Measurements from ENCODE around the gene SAT2. TPM values are rescaled to one million over a fixed set of nuclear protein-coding genes. Genes with fewer than 3 reads are reported as not detected.
"Not testable (repeated sequence)": the region's sequence is repeated elsewhere in the genome, so short reads cannot be mapped to it uniquely, and the experiment has no call there.

The SAT2 gene
- total RNA-seq, 1 donor from 2014 or later = 29.0 TPM

DNA sequence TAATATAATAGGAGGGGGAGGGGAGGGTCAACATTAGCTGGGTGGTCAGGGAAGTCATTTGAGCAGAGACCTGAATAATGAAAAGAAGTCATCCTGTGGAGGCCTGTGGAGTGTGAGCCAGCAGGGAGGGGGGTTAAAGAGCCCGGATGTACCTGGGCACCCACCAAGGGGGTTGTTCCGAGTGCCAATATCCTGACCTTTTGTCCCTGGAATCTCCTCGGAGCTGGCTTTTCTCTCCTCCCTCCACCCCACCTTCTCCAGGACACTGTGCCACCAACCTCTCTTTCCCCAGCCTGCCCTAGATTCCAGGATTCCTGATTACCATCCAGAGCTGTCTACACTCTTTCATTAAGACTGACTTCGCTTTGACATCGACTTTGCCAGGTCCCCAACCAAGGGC lies 8.5 kb upstream of the SAT2 start:
- intact Hi-C loops (cut with micrococcal nuclease) = no loop called here

DNA sequence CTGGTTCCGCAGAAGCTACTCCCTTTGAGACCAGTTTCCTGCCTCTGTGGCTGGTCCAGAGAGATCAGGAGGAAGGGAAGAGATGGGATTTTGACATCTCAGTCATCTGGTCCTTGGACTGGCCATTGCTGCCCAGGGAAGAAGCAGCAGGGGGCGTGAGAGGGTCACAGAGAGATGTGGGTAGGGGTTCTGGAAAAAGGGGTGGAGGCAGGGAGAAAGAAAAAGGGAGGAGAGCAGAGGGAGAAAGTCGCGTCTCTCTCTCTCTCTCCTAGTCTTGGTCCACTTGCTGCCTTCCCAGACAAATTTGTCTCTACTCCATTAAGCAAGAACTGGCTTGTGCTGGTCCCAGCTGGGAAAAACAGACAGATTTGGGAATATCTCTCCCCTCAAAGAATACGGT lies 6.8 kb upstream of the SAT2 start:
- intact Hi-C loops (cut with micrococcal nuclease) = loop anchor here (5.0 kb wide), 1 partner anchor 83 kb away; the partner anchor contains the start of gene DNAH2

DNA sequence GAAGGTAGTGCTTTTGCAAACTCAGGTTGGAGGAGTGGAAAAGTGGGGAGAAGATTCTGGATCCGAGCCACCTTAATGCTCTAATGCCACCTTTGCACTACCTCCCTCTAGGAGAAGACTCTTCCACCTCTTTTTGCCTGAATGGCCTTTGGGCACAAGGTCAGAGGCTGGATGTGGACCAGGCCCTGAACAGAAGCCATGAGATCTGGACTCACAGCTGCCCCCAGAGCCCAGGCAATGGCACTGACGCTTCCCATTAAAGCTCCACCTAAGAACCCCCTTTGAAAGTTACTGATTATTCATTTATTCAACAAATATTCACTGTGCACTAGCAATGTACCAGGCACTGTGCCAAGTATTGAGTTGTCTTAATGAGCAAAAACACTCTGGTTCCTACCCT lies 5.5 kb upstream of the SAT2 start:
- intact Hi-C loops (cut with micrococcal nuclease) = loop anchor here (1.0 to 5.0 kb wide), 2 partner anchors 8 to 84 kb away; partner anchors contain the start of gene DNAH2

DNA sequence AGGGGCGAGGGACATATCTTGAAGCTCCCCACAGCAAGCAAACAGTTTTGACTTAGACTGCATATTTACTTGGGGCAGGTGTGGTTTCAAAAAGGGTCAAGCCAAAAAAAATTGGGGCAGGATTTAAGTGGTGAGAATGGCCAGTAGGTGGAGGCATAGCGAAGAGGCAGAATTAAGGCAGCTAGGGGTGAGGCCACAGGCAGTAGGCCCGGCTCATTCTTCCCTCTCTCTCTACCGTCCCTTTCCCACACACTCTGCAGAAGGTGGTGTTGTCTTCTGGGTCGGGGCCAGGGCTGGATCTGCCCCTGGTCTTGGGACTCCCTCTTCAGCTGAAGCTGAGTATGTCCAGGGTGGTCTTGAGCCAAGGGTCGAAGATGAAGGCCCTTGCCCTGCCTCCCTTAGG lies 4.9 kb upstream of the SAT2 start:
- intact Hi-C loops (cut with micrococcal nuclease) = loop anchor here (1.0 to 5.0 kb wide), 3 partner anchors 41 to 85 kb away; partner anchors contain the start of genes DNAH2 and TP53

DNA sequence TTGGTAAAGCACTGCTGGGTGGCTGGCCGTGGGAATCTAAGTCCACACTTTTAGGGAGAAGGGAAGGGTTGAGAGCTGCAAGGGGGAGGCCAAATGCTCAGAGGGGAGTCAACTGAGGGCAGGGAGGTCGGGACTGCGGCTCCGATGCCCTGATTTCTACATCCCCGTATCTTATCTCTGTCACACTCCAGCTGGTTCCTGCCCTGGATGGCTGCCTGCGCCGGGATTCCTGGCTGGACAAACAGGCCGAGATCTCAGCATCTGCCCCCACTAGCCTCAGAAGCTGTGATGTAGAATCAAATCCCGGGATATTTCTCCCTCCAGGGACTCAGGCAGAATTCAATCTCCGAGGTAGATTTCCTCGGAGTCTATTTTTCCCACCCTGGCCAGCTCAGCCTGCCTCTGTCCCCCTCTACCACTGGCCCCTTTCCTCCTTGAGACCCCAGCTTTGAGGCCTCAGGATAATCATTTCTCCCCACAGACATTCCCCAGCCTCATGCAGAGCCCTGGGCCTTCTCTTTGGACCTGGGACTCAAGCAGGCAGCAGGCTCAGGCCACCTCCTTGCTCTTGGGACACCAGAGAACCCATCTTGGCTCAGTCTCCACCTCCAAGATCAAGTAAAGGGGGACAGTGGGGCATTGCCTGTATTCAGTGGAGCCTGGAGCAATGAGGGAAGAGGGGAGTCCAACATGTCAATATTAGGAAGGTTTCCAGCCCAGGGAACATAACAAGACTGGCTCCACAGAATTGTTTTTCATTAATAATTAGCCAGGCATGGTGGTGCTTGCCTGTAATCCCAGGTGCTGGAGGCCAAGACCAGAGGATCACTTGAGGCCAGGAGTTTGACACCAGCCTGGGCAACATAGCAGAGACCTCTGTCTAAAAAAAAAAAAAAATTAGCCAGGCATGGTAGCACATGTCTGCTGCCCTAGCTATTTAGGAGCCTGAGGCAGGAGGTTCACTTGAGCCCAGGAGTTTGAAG lies 4.1 kb upstream of the SAT2 start:
- intact Hi-C loops (cut with micrococcal nuclease) = loop anchor here (1.0 to 5.0 kb wide), 3 partner anchors 42 to 86 kb away; partner anchors contain the start of genes DNAH2 and TP53

DNA sequence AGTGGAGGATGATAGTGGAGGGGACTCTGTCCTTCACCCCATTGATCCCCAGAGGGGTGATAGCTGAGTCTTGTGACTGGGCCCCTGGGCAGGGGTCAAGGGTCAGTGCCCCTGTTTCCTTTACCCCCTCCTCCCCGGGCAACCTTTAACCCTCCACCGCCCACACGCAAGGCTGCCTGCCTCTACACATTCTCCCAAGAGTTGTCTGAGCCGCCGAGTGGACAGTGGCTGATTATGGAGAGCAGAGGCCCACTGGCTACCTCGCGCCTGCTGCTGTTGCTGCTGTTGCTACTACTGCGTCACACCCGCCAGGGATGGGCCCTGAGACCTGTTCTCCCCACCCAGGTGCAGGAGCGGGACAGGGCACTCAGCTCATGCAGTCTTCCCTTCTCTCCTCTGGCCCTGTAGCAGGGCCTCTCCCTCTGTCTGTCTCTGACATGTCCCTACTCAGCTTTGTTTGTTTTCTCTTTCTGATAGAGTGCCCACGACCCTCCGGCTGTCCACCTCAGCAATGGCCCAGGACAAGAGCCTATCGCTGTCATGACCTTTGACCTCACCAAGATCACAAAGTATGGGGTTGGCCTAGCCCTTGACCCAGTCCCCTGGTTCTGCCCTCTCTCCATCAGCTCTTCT lies 2.4 kb upstream of the SAT2 start, which contains the start of gene SHBG:
Gene SHBG (plus strand): TSS at position 197 of the 633 bp plus-strand sequence. CDS start 38 bp downstream, at position 235.
- intact Hi-C loops (cut with micrococcal nuclease) = loop anchor here (5.0 kb wide), 1 partner anchor 87 kb away; the partner anchor contains the start of gene DNAH2

DNA sequence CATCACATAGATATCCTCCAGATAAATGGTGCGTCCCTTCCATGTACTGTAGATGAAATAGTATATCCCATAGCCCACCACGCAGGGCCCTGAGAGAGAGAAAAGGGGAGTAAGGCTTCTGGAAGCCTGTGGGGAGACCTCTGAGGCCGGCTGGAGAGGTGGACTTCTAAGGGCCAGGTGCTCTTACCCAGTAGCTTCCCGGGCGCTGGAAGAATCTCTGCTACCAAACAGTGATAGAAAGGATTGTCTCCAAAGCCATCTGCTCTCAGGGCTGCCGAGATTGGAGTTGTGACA lies 718 bp downstream of the SAT2 start:
- intact Hi-C loops (cut with micrococcal nuclease) = loop anchor here (1.0 kb wide), 3 partner anchors 12 to 43 kb away; partner anchors contain the start of gene ATP1B2

DNA sequence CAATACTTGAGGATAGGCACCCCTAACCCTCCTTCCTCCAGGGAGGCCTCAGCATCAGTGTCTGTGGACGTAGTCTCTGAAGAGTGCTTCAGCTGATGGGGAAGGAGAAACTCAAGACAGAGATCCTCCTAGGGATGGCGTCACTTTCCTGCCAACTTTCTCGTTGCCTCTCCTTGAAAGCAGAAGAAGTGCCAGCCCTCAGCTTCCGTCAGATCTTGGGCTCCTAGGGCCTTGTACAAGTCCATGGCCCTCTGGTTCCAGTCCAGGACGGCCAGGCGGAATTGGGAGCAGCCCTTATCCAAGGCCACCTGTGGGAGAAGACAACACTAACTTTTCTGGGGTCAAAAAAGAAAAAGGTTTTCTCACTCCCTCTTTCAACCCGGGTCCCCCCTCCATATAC lies 1.3 kb downstream of the SAT2 start:
- intact Hi-C loops (cut with micrococcal nuclease) = no loop called here

DNA sequence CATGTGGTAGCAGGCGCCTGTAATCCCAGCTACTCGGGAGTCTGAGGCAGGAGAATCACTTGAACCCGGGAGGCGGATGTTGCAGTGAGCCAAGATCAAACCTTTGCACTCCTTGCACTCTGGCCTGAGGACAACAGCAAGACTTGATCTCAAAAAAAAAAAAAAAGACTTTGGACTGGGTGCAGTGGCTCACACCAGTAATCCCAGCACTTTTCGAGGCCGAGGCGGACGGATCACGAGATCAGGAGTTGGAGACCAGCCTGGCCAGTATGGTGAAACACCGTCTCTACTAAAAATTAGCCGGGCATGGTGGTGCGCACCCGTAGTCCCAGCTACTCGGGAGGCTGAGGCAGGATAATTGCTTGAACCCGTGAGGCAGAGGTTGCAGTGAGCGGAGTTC lies 1.9 kb downstream of the SAT2 start:
- intact Hi-C loops (cut with micrococcal nuclease) = not testable (repeated sequence)

DNA sequence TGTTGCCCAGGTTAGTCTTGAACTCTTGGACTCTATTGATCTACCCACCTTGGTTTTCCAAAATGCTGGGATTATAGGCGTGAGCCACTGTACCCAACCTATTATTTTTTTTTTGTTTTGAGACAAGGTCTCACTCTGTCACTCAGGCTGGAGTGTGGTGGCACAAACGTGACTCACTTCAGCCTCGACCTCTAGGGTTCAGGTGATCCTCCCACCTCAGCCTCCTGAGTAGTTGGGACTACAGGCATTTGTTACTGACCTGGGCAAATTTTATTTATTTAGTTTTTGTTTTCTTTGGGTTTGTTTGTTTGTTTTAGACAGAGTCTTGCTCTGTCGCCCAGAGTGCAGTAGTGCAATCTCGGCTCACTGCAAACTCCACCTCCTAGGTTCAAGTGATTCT lies 4.0 kb downstream of the SAT2 start:
- intact Hi-C loops (cut with micrococcal nuclease) = no loop called here

DNA sequence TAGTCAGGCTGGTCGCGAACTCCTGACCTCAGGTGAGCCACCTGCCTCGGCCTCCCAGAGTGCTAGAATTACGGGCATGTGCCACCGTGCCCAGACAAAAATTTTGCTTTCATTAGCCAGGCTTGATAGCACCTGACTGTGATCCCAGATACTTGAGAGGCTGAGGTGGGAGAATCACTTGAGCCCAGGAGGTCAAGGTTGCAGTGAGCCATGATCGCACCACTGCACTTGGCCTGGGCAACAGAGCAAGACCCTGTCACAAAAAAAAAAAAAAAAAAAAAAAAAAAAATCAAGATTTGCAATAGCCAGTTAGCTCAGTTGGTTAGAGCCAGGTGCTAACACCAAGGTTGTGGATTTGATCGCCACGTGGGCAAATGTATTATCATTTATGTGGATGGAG lies 6.8 kb downstream of the SAT2 start:
- intact Hi-C loops (cut with micrococcal nuclease) = no loop called here

DNA sequence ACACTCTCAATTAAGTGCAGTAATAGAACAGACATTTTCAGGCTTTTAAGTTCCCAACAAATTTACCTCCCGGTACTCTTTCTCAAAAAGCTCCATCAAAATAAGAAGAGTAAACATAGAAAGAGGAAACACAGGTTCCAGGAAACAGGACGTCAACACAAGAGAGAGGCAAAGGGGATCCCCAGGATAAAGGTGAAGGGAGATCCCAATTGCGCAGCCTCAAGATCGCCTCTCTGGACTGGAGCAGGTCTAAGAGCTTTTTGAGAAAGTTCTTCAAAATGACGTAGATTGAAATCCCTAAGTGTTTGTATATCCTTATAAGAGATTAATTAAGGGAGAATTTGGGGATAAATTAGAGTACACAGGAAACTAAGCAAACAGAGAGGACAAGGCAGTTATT lies 9.0 kb downstream of the SAT2 start:
- intact Hi-C loops (cut with micrococcal nuclease) = no loop called here

DNA sequence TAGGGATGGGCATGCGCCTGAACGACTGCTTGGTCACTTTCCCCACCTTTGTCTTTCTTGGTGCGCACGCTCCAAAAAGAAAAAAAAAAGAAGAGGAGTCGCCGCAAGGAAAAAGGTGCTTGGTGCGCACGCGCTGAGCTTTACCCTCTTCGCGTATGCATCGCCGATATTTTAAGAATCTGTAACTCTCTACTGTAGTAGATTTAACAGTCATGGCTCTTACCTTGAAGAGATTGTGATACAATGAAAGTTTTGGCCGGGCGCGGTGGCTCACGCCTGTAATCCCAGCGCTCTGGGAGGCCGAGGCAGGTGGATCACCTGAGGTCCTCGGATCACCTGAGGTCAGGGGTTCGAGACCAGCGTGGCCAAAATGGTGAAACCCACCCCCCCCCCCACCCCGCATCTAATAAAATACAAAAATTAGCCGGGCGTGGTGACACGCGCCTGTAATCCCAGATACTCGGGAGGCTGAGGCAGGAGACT lies 12.3 kb downstream of the SAT2 start:
- intact Hi-C loops (cut with micrococcal nuclease) = loop anchor here (1.0 to 2.0 kb wide), 9 partner anchors 12 to 308 kb away; partner anchors contain the start of genes ATP1B2, EIF5A, MPDU1 and POLR2A

DNA sequence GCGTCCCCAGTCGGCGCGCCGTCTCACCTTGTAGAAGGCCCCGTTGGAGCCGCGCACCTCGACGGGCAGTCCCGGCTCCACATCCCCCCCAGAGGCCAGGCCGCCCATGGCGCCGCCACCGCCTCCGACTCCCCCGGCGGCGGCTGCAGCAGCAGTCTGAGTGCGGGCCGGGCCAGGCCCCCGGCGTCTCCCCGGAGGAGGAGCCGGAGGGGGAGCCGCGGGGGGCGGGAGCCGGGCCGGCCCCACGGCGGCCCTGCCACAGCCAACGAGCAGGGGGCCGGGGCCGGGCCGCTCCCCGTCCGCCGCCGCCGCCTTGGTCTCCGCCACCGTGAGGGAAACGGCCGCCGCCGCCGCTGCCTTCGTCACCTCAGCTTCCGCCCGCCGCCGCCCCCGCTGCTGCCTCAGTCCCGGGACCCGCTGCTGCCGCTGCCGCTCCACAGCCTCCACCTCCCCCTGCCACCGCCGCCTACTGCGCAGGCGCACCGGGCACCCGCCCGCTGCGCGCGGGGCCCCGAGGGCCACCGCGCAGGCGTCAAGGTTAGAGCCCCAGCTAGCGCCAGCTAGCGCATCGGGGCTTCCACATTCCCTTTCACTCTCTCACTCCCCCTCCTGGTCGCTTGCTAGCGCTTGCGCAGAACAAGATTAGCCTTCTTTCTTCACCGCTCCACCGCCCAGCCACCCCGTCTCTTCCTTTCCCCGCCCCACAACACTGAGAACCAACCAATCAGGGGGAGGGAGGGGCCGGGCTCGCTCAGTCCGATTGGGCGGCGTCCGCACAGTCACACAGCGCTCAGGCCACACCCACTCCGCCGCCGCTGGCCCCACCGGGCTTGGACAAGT lies 13.0 kb downstream of the SAT2 start, which contains the start of gene FXR2:
Gene FXR2 (minus strand): TSS at position 473 of the 840 bp plus-strand sequence. CDS start 365 bp downstream, at position 108.
- intact Hi-C loops (cut with micrococcal nuclease) = loop anchor here (1.0 to 2.0 kb wide), 11 partner anchors 13 to 318 kb away; partner anchors contain the start of genes ATP1B2, CNTROB, EIF5A and MPDU1

DNA sequence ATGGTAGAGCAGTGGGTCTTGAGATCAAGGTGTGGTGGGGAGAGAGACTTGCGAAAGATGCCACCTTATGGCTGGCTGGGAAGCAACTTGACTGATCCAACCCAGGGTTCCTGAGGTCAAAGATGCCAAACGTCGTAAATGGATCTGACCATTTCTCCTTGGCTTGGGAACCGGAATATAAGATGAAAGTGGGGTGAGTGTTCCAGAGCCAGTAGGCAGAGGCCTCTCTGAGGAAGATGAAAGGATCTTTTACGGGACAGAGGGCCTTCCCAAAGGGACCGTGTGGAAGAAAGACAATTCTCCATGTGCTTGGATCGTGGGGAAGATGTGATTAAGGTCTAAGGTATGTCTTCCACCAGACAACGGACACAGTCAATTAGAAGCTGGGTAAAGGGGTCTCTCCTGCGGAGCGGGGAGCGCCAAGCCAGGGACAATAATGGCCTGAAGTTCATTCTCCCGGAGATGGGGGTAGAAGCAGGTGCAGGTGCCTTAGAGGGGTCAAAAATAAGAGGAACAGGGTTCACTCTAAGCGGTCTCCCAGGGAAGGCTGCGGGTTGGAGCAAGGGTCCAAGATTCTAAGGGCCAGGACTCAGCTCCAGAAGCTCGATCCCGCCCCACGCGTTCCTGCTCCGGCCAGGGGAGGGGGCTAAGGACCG lies 13.7 kb downstream of the SAT2 start:
- intact Hi-C loops (cut with micrococcal nuclease) = loop anchor here (1.0 to 2.0 kb wide), 3 partner anchors 210 to 318 kb away; partner anchors contain the start of genes CNTROB and TMEM256

DNA sequence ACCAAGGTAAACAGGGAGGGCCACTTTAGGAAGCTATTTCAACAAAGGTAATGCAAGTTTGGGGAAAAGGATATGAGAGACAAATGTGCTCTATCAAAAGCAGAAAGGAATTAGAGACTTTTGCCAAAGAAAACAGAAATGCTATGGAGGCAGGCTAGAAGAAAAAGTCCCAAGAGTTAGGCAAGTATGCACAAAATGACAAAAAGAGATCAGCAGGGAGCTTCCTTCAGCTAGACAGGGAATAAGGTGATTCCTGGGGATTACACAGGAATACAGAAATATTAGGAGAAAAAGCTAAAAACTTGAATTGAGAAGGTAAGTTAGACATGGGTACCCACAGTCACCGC lies 15.4 kb downstream of the SAT2 start:
- intact Hi-C loops (cut with micrococcal nuclease) = no loop called here

DNA sequence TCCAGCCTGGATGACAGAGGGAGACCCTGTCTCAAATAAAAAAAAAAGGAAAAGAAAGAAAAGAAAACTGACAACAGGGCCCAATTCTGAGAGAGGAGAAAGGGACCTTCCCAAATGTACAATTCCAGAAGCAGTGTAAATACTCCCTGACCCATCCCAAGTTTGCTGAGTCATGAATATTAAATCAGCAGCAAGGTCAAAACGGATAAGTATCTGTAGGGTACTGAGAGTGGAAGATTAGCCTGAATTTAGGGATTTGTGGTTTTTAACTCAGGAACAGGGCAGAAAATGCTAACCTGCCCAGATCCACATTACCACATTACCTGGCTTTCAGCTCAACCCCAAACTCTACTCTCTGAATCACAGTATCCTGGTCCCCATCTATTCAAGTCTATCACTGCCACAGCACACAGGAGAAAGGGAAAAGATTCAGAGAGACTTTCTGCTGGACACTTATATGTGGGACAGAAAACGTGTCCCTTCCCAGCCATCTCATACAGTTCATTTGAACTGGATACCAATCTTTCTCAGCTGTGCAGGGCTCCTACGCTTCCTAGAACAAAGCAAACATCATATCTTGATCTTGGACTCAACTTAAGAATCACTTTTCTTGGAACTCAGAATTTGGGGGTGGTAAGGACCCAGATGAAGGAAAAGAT lies 15.9 kb downstream of the SAT2 start:
- intact Hi-C loops (cut with micrococcal nuclease) = no loop called here

DNA sequence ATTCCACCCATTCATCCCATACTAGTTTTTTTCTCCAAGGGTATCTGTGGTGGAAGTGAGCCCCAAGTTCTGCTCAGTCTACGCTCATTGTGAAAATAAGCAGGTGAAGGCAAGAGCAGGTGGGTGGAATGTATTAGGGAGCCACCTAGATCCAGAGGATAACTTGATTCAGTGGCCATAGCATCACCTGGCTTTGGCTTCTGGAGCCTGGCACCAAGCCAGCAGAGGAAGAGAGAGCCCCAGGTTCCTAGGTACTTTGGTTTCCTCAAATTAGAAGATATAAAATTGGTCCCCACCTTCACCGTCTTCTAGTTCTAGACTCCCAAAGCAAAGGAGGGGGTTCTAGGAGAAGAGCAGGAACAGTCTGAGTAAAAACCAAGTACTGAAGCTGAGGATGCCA lies 17.0 kb downstream of the SAT2 start:
- intact Hi-C loops (cut with micrococcal nuclease) = no loop called here

DNA sequence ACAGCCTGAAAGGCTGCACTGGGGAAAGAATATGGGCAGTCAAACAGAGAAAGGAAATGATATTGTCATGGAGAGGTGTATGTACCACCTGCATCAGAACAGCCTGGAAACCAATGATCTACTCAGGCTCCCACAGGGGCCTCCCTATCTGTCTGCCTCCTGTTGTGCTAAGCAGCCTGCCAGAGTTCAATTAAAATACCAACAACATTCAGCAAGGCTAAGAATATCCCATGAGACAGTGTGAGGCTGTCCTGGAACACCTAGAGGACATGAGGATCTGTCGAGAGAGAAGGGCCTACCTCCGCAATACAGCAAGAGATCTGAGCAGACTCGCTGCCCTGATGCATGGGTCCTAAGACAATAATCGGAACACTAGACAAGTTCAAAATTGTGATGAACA lies 21.3 kb downstream of the SAT2 start:
- intact Hi-C loops (cut with micrococcal nuclease) = no loop called here

DNA sequence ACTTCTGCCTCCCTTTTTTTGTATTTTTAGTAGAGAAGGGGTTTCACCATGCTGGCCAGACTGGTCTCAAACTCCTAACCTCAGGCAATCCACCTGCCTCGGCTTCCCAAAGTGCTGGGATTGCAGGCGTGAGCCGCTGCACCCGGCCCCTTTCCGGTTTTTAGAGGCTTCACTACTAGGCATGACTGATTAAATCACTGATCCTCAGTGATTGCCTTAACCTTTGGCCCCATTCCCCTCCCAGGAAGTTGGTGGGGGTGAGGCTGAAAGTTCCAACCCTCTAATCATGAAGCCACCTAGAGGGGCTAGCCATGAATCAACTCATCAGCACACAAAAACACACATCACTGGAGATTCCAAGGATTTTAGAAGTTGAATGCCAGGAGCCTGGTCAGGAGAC lies 30.1 kb downstream of the SAT2 start:
- intact Hi-C loops (cut with micrococcal nuclease) = not testable (repeated sequence)
